Activated CD4-positive, alpha-beta memory T cell treated with anti-CD3 and anti-CD28 coated beads for 36 hours (primary cell): ENCODE results near the gene ACTRT2. TPM values are rescaled to one million over a fixed set of nuclear protein-coding genes. Genes with fewer than 3 reads are reported as not detected.

ENCODE experiments used
- CTCF ChIA-PET: fragments of 350-600 bp; sonication (Branson Sonifier 250); formaldehyde crosslinking; loops from one replicate; lab custom pipeline; 2021; ENCODE audit warnings: antibody characterized with exemption, inconsistent platforms; lab: Charles Lee
- POLR2A ChIA-PET: fragments of 350-600 bp; sonication (Branson Sonifier 250); formaldehyde crosslinking; loops from one replicate; lab custom pipeline; 2021; ENCODE audit warnings: antibody characterized with exemption; lab: Charles Lee
- DNase-seq: peaks from one replicate; pipeline ENCODE4 v3.0.0-alpha.2; 2020
- H3K27ac Mint-ChIP-seq: one replicate; pipeline ENCODE4 v1.8.0; 2021; ENCODE audit warnings: mixed read lengths
- H3K27me3 Mint-ChIP-seq: one replicate; pipeline ENCODE4 v1.8.0; 2021; ENCODE audit warnings: mixed read lengths
- H3K36me3 Mint-ChIP-seq: one replicate; pipeline ENCODE4 v1.8.0; 2021; ENCODE audit warnings: mixed read lengths
- H3K4me1 Mint-ChIP-seq: one replicate; pipeline ENCODE4 v1.8.0; 2021; ENCODE audit warnings: low read depth, mixed read lengths
- H3K4me3 Mint-ChIP-seq: one replicate; pipeline ENCODE4 v1.8.0; 2021; ENCODE audit warnings: mild to moderate bottlenecking, mixed read lengths
- H3K9me3 Mint-ChIP-seq: one replicate; pipeline ENCODE4 v1.8.0; 2021; ENCODE audit warnings: mixed read lengths
- intact Hi-C: fragments of 100-400 bp; cut with micrococcal nuclease; formaldehyde crosslinking; loops from one replicate; pipeline ENCODE4 v1.15.1; 2023
- total RNA-seq, 2 experiments: library from RNA; stranded (reverse); gene quantifications; one replicate each; pipeline ENCODE4 v1.2.3, GENCODE V29; 2021

Gene ACTRT2
- total RNA-seq, 2 experiments from 2014 or later, result not detected

DNA sequence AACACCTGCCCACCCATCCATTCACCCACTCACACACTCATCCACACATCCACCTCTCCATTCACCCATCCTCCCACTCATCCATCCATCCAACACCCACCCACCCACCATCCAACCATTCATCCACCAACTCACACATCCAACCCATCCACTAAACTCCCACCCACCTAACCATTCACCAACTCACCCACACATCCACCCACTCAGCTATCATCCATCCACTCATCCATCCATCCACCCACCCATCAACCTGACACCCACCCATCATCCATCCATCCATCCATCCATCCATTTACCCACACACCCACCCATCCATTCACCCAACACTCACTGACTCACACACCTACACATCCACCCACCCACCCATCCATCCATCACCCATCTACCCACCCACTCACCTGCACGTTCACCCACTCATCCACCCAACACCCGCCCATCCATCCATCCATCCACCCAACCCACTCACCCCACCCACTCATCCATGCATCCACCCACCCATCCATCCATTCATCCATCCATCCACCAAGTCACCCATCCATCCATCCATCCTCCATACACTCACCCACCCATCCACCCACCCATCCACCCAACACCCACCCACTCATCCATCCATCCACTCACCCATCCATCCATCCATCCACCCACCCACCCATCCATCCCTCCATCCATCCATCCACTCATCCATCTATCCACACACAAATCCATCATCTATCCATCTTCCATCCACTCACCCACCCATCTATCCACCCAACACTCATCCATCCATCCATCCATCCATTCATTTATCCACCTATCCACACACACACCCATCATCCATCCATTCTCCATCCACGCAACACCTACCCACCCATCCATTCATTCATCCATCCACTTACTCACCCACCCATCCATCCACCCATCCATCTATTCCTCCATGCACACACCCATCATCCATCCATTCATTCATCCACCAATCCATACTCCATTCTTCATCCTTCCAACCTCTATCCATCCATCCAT lies 30.3 kb downstream of the ACTRT2 start:
- CTCF ChIA-PET, result no interaction called here

DNA sequence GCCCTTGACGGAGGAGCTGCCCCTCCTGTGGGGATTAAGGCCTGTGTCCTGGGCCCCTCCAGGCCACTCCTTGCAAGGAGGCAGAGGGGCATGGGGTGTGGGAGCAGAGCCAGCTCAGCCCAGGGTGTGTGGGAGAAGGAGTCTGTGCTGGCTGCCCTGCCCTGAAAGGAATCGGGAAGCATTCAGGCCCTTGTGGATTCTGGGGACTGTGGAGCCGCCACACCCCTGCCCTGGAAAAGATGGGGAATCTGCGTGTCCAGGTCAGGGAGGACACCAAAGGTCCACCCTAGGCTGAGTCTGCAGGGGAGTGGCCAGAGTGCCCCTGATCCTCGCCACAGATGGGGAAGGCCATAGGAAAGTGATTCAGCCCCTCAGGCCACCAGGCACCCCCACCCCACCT lies 31.2 kb downstream of the ACTRT2 start:
- DNase-seq, result no peak
- ChIA-PET POLR2A (no interaction called here), CTCF (no interaction called here)
- Mint-ChIP-seq H3K9me3 (no peaks in the 10 kb centered on the region), H3K4me3 (no peak overlapping the region), H3K27ac (no peak overlapping the region), H3K27me3 (peaks cover 6% of the 10 kb centered on the region), H3K36me3 (no peaks in the 10 kb centered on the region), H3K4me1 (no peaks in the 10 kb centered on the region)
- intact Hi-C loops, result no loop called here

More for the DNA sequence above, 30.3 kb downstream of the ACTRT2 start:
- POLR2A ChIA-PET, result no interaction called here
- Mint-ChIP-seq H3K9me3 (no peaks in the 10 kb centered on the region), H3K27ac (no peak overlapping the region), H3K4me1 (no peaks in the 10 kb centered on the region), H3K4me3 (no peak overlapping the region), H3K36me3 (no peaks in the 10 kb centered on the region), H3K27me3 (peaks cover 6% of the 10 kb centered on the region)
- no peak for DNase-seq
- intact Hi-C loops, result no loop called here

DNA sequence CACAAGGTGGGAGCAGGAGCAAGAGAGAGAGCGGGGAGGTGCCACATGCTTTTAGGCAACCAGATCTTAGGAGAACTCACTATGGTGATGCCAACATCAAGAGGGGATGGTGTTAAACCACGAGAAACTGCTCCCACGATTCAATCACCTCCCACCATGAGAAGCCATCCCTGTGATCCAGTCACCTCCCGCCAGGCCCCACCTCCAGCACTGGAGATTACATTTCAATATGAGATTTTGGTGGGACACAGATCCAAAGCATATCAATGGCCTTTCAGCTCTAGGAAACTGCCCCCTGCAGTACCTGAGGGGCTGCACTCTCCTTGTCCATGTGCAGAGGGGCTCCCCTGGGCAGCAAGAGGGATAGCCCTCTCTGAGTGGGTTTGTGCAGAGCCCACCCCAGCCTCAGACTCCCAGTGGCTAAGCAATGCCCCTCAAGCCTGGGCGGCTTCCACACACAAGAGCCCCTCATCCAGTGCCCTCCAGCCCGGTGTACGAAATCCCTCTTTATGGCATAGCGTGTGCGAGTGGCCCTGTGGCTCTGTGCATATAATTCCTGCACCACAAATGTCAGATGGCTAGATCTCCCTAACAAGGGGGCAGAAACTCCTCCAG lies 32.2 kb downstream of the ACTRT2 start:
- DNase-seq, result no peak
- POLR2A ChIA-PET, result no interaction called here
- CTCF ChIA-PET, result no interaction called here
- Mint-ChIP-seq H3K36me3 (no peaks in the 10 kb centered on the region), H3K4me3 (no peak overlapping the region), H3K27me3 (peaks cover 6% of the 10 kb centered on the region), H3K4me1 (no peaks in the 10 kb centered on the region), H3K9me3 (no peaks in the 10 kb centered on the region), H3K27ac (no peak overlapping the region)
- intact Hi-C loops, result no loop called here

DNA sequence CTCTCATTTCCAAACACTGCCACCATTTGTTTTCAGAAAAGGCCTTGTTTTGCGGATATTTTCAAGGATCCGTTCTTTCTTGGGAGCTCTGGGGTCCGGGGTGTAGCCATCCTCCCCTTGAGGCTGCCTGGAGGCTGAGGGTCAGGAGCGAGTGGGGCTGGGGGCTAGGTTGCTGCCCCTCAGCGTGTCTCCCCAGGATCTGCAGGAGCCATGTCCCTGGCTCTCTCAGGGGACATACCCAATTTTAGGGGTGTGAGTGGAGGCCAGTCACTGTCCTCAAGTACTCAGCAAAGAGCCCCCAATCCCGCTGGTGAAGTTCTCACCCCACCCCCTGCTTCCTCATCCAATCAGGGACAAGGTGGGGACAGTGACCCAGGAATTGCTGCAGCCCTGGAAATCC lies 32.7 kb downstream of the ACTRT2 start:
- H3K36me3 Mint-ChIP-seq, result no peaks in the 10 kb centered on the region
- intact Hi-C loops, result no loop called here
- ChIA-PET POLR2A (no interaction called here), CTCF (no interaction called here)
- DNase-seq, result no peak
- no peaks in the 10 kb centered on the region for H3K9me3 Mint-ChIP-seq
- H3K27ac Mint-ChIP-seq, result no peak overlapping the region
- no peaks in the 10 kb centered on the region for H3K4me1 Mint-ChIP-seq
- H3K4me3 Mint-ChIP-seq, result no peak overlapping the region
- H3K27me3 Mint-ChIP-seq, result peaks cover 6% of the 10 kb centered on the region

DNA sequence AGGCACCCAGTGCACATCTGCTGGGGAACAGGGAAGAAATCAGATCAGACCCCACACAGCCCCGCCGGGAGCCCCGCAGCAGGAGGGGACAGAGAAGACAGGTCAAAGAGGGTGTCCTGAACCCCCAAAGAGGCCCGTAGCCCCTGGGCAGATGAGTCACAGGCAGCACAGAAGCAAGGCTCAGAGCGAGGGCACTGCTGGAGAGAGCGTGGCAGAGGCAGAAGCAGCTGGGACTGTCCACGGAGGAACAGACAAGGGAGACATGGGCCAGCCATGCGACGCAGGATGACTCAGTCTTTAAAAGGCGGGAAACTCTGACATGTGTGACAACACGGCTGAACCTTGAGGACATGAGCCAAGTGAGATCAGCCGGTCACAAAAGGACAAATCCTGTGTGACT lies 33.2 kb downstream of the ACTRT2 start:
- ChIA-PET CTCF (no interaction called here), POLR2A (no interaction called here)
- Mint-ChIP-seq H3K36me3 (no peaks in the 10 kb centered on the region), H3K27ac (no peak overlapping the region), H3K4me3 (no peak overlapping the region), H3K27me3 (peaks cover 6% of the 10 kb centered on the region), H3K9me3 (no peaks in the 10 kb centered on the region), H3K4me1 (no peaks in the 10 kb centered on the region)
- intact Hi-C loops, result no loop called here
- DNase-seq, result no peak

DNA sequence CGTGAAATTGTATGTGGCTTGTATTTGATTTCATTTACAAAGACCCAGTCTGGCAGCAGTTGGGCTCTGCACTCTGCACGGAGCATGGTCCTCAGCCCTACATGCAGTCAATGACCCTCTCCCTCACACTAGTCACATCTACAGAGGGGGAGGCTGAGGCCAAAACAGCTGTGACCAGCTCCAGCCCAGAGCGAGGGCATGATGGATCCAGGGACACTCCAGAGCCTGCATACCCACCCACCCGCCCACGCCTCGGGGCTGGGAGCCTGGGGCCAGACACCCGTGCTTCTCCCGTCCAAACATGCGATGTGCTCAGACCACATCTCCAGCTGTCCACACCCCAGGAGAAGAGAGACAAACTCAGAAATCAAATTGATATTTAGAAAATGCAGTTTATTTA lies 33.8 kb downstream of the ACTRT2 start:
- ChIA-PET CTCF (no interaction called here), POLR2A (no interaction called here)
- intact Hi-C loops, result no loop called here
- Mint-ChIP-seq H3K27me3 (peaks cover 6% of the 10 kb centered on the region), H3K27ac (no peak overlapping the region), H3K4me3 (no peak overlapping the region), H3K9me3 (no peaks in the 10 kb centered on the region), H3K36me3 (no peaks in the 10 kb centered on the region), H3K4me1 (no peaks in the 10 kb centered on the region)
- DNase-seq, result no peak

DNA sequence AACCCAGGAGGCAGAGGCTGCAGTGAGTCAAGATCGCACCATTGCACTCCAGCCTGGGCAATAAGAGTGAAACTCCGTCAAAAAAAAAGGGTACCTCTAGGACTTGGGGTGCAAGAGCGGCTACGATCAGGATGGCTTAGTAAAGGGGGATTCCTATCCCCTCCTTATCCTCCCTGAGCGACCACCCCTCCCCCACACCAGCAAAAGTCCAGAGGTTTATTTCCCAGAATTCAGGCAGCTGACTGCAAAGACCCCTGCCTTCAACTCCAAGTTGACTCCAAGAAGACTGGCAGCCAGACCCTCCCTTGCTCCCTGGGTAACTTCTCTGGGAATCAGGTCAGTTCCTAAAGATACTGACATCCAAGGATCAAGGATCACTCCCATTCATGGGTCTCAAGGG lies 35.4 kb downstream of the ACTRT2 start:
- Mint-ChIP-seq H3K4me1 (no peaks in the 10 kb centered on the region), H3K27me3 (peaks cover 8% of the 10 kb centered on the region), H3K9me3 (no peaks in the 10 kb centered on the region), H3K4me3 (no peak overlapping the region), H3K36me3 (no peaks in the 10 kb centered on the region), H3K27ac (no peak overlapping the region)
- POLR2A ChIA-PET, result no interaction called here
- CTCF ChIA-PET, result no interaction called here
- DNase-seq, result no peak
- intact Hi-C loops, result no loop called here

DNA sequence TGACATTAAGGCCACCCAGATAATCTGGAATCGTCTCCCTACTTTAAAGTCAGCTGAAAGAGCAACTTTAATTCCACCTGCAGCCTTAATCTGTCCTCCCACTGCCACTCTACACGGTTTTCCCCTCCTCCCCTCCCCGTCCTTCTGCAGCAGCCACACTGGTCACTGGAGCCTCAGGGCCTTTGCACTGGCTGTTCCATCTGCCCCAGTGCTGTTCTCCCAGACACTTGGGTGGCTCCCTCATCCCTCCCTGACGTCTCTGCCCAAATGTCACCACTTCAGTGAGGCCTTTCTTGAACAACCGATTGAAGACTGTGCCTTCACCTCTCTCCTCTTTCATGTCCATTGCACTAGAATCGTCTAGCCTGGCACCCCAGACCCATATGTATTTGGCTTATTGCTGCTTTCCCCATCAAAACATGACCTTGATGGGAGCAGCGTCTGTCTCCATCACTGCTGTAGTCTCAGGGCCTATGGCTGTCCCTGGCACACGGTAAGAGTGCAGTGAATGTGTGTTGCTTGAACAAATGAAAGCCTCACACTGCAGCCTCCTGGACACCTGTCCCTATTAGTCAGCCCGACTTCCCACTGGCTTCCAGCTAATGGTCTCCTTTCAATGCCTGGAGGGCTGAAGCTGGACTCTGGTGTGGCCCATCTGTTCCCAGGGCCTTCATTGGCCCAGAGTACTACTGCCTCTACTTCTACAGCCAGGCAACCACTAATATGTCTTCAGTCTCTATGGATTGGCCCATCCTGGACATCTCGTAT lies 37.2 kb downstream of the ACTRT2 start:
- no peak for DNase-seq
- Mint-ChIP-seq H3K27me3 (peaks cover 3% of the 10 kb centered on the region), H3K36me3 (no peaks in the 10 kb centered on the region), H3K4me3 (no peak overlapping the region), H3K9me3 (no peaks in the 10 kb centered on the region), H3K4me1 (no peaks in the 10 kb centered on the region), H3K27ac (no peak overlapping the region)
- ChIA-PET POLR2A (no interaction called here), CTCF (no interaction called here)
- intact Hi-C loops, result no loop called here

DNA sequence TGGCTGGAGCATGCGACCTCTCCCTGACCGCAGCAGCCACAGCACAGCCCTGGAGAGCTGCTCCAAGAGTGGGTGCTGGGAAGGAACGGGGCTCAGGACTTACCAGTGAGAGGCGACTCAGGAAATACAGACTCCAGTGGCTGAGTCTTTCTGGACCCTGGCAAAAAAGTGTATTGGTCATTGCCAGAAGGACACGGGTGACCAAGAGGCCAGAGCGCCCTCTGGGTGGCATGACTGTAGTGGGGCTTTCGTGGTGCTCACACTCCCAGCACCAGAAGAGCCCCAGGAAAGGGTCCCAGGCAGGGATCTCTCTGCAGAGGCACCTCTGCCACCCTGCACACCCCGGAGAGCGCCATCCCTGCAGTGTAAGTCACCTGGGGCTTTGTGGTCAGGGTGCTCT lies 38.9 kb downstream of the ACTRT2 start:
- H3K27me3 Mint-ChIP-seq, result peaks cover 1% of the 10 kb centered on the region
- H3K9me3 Mint-ChIP-seq, result no peaks in the 10 kb centered on the region
- intact Hi-C loops, result no loop called here
- no peak for DNase-seq
- no peak overlapping the region for H3K27ac Mint-ChIP-seq
- POLR2A ChIA-PET, result no interaction called here
- no peak overlapping the region for H3K4me3 Mint-ChIP-seq
- CTCF ChIA-PET, result no interaction called here
- no peaks in the 10 kb centered on the region for H3K4me1 Mint-ChIP-seq
- H3K36me3 Mint-ChIP-seq, result no peaks in the 10 kb centered on the region

DNA sequence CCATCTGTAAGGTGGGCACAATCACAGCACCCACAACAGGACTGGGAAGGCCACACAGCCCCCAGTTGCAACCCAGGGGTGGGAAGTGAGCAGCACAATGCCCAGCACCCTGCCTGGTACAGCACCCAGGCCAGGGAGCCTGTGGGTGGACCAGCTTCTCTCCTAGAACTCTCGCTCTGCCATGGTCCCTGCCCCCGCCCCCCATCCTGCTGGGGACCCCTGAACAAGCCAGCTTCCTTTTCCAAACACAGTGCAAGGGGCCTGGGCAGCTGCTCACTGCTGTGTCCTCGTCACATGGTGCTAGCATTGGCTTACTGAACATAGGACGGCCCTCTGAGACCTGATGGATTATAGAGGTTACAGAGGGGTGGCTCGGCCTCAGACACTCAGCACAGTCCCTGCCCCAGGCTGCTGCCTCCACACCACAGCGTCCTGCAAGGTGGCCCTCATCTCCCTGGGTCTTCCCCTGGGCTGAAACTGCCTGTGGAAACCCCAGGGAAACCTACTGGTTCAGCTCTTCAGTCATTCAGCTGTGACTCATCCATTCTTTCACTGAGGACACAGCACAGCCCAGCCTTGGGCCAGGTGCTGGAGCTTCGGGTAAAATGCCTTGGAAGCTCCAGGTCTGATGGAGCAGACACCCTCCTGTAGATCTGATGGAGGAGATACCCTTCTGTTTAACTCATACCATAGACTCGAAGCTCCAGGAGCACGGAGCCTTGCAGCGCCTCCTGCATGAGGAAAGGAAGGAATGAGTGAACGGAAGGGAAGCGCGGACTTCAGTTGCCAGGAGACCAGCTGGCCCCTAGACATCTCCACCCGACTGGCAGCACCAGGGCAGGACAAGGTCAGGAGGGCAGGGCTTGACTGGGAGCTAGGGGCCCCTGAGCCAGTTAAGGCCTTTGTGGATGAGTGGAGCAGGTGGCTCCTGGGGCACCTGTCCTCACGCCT lies 39.6 kb downstream of the ACTRT2 start:
- Mint-ChIP-seq H3K4me1 (no peaks in the 10 kb centered on the region), H3K36me3 (no peaks in the 10 kb centered on the region), H3K27me3 (peaks cover 1% of the 10 kb centered on the region), H3K4me3 (no peak overlapping the region), H3K27ac (no peak overlapping the region), H3K9me3 (no peaks in the 10 kb centered on the region)
- ChIA-PET CTCF (no interaction called here), POLR2A (no interaction called here)
- intact Hi-C loops, result no loop called here
- no peak for DNase-seq

DNA sequence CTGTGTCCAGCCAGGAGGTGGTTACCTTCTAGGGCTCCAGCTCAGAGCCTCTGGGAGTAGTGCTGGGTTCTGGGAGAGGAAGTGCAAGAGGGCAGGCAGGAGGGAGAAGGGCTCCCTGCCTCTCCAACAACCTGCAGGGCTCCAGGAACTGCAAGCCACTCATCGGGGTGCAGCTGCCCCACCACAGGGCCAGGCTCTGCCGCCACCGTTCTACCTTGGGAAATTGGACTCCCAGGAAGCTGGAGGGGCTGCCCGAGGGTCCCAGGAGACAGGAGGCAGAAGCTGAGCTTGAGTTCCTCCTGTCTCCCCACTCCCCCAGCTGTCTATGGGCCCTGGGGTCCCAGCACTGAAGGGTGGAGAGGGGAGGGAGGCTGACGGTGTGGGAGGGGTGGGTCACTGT lies 40.3 kb downstream of the ACTRT2 start:
- POLR2A ChIA-PET, result no interaction called here
- intact Hi-C loops, result no loop called here

More for the DNA sequence above, 40.3 kb downstream of the ACTRT2 start:
- Mint-ChIP-seq H3K4me1 (no peaks in the 10 kb centered on the region), H3K4me3 (no peak overlapping the region), H3K27me3 (peaks cover 4% of the 10 kb centered on the region), H3K27ac (no peak overlapping the region), H3K9me3 (no peaks in the 10 kb centered on the region), H3K36me3 (no peaks in the 10 kb centered on the region)
- CTCF ChIA-PET, result no interaction called here
- no peak for DNase-seq
